PFSK-1 (cell line): ENCODE data around the gene TNRC18.

Source experiments
- FOXP2 ChIP-seq: optimal IDR thresholded peaks from 2 replicates; pipeline ENCODE3; 2011; ENCODE audit warnings: borderline replicate concordance, control low read depth, inconsistent platforms; ENCODE audit not compliant: insufficient read depth; ENCODE audit errors: extremely low read length, extremely low read depth
- POLR2AphosphoS5 ChIP-seq: IDR thresholded peaks from 2 replicates; pipeline ENCODE4 v1.6.1; 2012; ENCODE audit warnings: low read depth, mild to moderate bottlenecking, control low read depth, low read length, moderate library complexity
- REST ChIP-seq, 2 experiments: IDR thresholded peaks; 2 replicates each; pipeline versions ENCODE4 v1.6.1 to v1.8.0; 2011 to 2012; ENCODE audit warnings: low read depth in 2 of 2, low read length in 2 of 2, control low read depth in 1 of 2, inconsistent platforms in 1 of 2, mild to moderate bottlenecking in 1 of 2, moderate library complexity in 1 of 2; ENCODE audit not compliant: insufficient read depth in 1 of 2
- SIN3A ChIP-seq: IDR thresholded peaks from 2 replicates; pipeline ENCODE4 v1.6.1; 2012; ENCODE audit warnings: mild to moderate bottlenecking, low read length, moderate library complexity, borderline replicate concordance; ENCODE audit not compliant: insufficient read depth
- TAF1 ChIP-seq: IDR thresholded peaks from 2 replicates; pipeline ENCODE4 v1.6.1; 2012; ENCODE audit warnings: low read length, control low read depth, borderline replicate concordance; ENCODE audit not compliant: insufficient read depth

Gene TNRC18

GRCh38 chr7:5356751-5357119 is 66.9 kb downstream of the TNRC18 start:
- TF ChIP-seq POLR2AphosphoS5: no peak
- TF ChIP-seq FOXP2: no peak
- TF ChIP-seq TAF1: no peak
- no peak for TF ChIP-seq REST (IDR thresholded peaks at IDR 0.05; ENCODE audit: insufficient read depth in 1 of 2, low read depth in 2 of 2, low read length in 2 of 2)
- no peak for TF ChIP-seq SIN3A

- TF ChIP-seq FOXP2: no peak
These were observed 69.0 kb downstream of the TNRC18 start for GRCh38 chr7:5354460-5355232.

- TF ChIP-seq POLR2AphosphoS5: no peak
- no peak for TF ChIP-seq REST (IDR thresholded peaks at IDR 0.05; ENCODE audit: insufficient read depth in 1 of 2, low read depth in 2 of 2, low read length in 2 of 2)
These were observed 71.1 kb downstream of the TNRC18 start for GRCh38 chr7:5352440-5353010.

- TF ChIP-seq POLR2AphosphoS5: no peak
- no peak for TF ChIP-seq REST (IDR thresholded peaks at IDR 0.05; ENCODE audit: insufficient read depth in 1 of 2, low read depth in 2 of 2, low read length in 2 of 2)
These were observed 71.9 kb downstream of the TNRC18 start for GRCh38 chr7:5351507-5352265.

GRCh38 chr7:5350600-5351385 is 72.8 kb downstream of the TNRC18 start:
- TF ChIP-seq REST (IDR thresholded peaks at IDR 0.05; ENCODE audit: insufficient read depth in 1 of 2, low read depth in 2 of 2, low read length in 2 of 2) (no peak), FOXP2 (no peak), TAF1 (no peak), POLR2AphosphoS5 (no peak), SIN3A (no peak)
